IPS-11a (cell line): ENCODE measurements around the gene CFDP1.

Experiments
- H3K4me3 ChIP-seq: one replicate; pipeline ENCODE4 v1.5.1; 2013; ENCODE audit warnings: low read depth, low read length, control low read depth

Gene CFDP1

GRCh38 chr16:75432828-75433731, at the start of gene CFDP1:
Gene CFDP1, minus strand, starts transcription at chr16:75433503. Its CDS starts 151 bp downstream, at chr16:75433352.
- peak within 1 kb of the TSS; percentile 98 for H3K4me3 ChIP-seq

- no peak overlapping the region for H3K4me3 ChIP-seq
These were observed 49.3 kb upstream of the CFDP1 start for GRCh38 chr16:75482434-75483205.

- no peak overlapping the region for H3K4me3 ChIP-seq
These were observed 48.2 kb upstream of the CFDP1 start for GRCh38 chr16:75481475-75481874.

DNA sequence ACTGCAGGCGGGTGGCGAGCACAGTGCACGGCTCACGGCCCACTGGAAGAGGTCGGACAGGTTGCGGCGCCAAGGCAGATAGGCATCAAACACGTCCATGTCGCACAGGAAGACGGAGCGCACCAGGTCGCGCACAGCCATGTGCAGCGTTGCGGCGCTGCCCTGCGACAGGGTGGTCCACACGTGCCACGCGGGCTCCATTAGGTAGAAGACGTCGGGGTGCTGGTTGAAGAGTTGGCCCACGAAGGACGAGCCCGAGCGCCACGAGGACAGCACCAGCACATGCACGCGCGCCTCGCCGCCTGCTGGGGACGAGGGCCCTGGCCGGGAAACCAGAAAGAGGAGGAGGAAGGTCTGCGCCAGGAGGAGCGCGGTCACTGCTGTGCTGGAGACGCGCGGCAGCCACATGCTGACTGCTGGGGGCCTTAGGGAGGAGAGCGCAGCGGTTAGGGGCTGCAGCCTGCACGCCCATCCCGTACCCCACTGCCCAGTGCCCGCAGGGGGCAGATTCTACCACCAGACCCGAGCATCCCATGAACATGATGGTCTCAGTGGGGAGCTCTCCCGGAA, 46.2 kb upstream of the CFDP1 start:
- H3K4me3 ChIP-seq, result no peak overlapping the region

DNA sequence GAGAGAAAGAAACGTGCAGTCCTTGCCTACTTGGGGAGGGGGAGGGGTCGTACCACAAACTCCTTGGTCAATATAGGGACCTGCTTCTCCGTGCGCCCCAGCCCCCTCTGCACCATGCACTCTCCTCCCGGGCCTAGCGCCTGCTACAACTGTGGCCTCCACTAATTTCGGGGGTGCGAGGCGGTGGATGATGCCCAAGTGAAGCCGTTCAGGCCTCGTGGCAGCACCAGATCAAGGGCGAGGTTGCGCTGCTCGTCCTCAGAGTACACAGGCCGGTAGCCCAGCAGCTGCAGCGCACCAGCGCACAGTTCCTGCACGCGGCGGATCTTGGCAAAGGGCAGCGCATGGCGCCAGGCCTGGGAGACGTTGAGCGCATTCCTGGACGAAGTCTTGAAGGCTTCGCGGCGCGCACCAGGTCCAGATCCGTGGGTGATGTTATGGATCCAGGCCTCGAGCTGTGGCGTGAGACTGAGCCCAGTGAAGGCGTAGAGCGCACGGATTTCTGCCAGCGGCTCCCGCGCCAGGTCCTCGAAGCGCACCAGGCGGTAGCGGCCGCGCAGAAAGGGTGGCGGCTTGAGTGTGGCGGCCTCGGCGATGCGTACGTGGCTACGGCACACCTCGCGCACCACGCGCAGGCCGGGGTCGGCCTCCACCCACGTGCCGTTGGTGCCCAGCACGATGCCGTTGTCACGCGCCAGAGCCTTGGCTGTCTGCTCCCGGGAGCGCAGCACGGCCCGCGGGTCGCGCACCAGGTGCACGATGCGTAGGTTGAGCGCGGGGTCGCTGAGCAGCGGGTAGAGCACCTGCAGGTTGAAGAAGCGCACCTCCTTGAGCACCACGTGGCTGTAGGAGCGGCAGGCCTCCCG, 45.4 kb upstream of the CFDP1 start:
- H3K4me3 ChIP-seq, result no peak overlapping the region

DNA sequence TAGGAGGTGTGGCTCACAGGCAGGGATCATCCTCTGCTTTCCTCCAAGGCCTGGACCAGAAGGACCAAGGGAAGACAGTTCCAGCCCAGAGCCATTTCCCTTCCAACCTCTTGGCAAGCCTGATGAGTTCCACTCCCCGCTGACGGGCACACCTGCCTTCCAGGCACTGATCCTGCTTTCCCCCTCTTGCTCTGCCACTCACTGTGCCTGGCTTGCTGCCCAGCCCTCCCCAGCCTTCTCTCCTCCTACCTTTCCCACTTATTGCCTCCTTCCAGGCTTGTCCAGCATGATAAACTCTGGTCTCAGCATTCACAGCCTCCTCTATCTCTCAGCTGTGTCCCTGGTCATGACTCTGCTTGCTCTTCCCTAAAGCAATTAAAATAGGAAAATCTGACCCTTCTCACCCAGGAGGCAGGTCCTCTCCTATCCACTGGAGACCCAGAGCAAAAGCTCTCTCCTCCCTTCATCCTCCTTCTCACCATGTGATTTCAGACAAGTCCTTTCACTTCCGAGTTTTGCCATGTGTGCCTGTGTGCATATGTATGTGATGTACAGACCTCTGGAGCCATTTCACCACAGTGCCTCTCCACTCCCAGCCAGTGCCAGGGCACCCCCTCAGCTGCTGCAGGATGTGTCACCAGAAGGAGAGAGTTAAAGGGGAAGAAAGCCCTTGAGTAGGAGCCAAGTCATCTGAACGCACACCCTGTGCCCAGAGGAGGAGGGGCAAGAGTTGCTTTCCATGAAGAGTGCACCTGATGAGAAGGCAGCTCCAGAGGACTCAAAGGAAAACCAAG, 44.6 kb upstream of the CFDP1 start:
- no peak overlapping the region for H3K4me3 ChIP-seq

- no peak overlapping the region for H3K4me3 ChIP-seq
These were observed 43.5 kb upstream of the CFDP1 start for GRCh38 chr16:75476817-75477216.

- H3K4me3 ChIP-seq, result no peak overlapping the region
These were observed 42.1 kb upstream of the CFDP1 start for GRCh38 chr16:75475420-75475847.

DNA sequence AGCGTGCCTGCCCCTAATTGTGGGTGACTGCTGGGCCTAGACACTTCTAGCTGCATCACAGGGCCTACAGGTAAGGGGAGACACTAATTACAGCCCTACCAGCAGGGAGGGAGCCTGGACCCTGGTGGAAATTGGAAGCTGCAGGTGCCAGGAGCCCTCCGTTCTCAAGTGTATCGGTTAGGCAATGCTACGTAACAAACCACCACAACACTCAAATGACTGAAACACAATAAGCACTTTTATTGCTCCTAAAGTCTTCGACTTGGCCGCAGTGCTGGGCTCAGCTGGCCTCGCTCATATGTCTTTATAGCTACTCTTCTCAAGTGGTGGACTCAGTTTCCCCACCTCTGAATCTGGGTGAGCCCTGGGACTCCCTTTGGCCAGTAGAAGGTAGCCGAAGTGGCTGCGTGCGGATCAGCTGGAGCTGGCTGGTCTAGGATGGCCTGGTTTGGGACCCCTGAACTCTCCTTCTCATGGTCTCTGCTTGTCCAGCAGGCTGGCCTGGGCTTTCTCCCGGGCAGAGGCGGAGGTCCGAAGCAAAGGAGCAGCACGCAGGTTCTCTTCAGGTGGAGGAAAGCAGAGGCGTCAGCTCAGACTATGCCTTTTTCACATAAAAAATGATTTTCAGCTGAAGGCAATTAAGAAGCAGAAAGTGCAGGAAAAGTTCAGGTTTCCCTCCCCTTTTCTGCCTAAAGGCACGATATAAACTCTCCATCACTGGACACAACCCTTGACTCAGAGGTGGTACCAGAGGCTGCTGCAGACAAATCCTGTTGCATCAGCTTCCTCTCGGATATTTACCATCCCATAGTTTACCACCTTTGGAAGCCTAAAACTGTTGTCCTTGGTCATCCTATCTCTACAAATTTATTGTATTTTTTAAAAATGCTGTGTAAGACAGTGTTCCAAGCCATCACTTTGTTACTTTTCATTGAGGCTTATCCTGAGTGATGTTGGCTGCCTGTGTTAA, 39.9 kb upstream of the CFDP1 start:
- no peak overlapping the region for H3K4me3 ChIP-seq

DNA sequence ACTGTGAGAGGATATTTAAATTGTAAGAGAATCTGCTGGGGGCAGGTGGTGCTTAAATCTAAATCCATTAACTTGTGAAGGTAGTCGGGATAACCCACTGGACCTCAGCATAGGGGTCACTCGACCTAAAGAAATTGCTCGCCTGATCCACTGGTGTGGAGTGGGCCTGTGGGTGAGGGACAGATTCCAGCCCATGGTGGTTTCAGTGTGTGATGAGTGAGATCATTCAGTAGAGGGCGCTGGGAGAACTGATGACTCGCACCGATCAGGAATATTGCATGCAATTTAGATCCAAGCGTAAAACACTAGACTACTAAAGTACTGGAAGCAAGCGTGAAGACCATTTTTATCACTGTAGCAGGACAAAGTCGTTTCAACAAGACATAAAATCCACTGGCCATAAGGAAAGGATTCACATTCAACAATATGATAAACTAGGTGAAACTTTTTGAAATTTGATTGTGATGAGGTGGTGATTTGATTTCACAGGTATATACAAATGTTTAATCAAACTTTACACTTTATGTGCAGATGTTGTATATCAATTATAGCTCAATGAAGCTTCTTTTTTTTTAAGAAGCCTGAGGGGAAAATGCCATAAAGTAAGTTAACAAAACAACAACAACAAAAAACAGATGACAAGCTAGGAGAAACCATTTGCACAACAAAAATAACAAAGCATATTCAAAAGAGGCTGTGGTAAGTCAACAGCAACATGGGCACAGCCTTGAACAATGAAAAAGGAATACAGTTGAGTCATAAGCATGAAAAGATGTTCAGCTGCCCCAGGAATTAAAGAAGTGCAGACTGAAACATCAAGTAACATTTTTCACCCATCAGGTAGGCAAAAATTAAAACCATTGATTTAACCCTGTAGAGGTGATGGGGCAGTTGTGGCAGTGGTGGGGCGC, 38.7 kb upstream of the CFDP1 start:
- H3K4me3 ChIP-seq, result no peak overlapping the region

DNA sequence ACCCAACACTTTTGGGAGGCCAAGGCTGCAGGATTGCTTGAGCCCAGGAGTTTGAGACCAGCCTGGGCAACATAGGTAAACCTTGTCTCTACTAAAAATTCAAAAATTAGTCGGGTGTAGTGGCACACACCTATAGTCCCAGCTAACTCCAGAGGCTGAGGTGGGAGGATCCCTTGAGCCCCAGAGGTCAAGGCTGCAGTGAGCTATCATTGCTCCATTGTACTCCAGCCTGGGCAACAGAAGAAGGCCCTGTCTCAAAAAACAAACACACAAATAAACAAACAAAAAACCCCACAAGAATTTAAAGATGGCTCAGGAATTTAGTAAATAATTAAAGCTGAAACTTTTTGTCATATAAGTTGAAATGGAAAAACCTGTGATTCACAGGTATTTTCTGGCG, 33.5 kb upstream of the CFDP1 start:
- no peak overlapping the region for H3K4me3 ChIP-seq

DNA sequence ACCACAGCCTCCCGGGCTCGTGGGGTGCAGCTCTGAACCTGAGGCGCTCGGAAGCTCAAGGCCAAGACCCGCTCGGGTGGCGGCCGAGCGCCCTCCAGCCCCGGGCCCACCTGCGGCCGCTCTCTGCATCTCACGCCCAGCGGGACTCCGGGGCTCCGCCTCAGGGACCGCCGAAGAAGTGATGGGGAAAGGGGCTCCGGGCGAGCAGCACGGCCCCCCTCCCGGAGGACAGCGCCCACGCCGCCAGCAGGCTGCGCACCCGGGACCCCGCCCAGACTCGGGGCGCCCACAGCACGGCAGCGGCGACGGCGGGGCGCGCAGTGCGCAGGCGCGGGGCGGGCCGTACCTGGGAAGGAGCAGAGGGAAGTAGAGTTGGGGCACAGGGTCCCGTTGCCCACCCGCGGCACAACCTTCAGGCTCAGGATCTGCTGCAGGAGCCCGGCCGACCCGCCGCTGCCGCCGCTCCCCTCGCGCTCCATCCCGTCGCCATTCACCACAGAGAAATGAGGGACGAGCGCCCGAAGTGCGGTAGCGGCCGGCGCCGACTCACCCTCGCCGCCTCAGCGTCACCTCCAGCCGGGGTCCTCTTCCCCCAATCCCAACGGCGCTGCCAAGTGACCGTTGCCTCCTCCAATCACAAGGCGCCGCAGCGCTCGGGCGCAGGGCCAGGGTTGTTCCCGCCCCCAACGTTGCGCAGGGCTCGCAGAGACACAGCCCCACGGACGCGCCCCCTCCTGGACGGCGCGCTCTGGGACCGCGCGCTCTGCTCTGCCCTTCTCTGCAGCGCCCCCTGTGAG, 31.0 kb upstream of the CFDP1 start, which contains the start of gene TMEM170A:
Gene TMEM170A, minus strand, starts transcription at position 568 of the 797 bp plus-strand sequence. Its CDS starts 89 bp downstream, at position 479.
- peak within 1 kb of the TSS; percentile 93 for H3K4me3 ChIP-seq

- peak overlapping the region; percentile 93 for H3K4me3 ChIP-seq
These were observed 30.3 kb upstream of the CFDP1 start for GRCh38 chr16:75463389-75464121.

GRCh38 chr16:75462806-75463205, 29.5 kb upstream of the CFDP1 start:
- peak overlapping the region; percentile 93 for H3K4me3 ChIP-seq

- no peak overlapping the region for H3K4me3 ChIP-seq
These were observed 28.3 kb upstream of the CFDP1 start for GRCh38 chr16:75461575-75461974.

GRCh38 chr16:75460446-75460845, 27.1 kb upstream of the CFDP1 start:
- H3K4me3 ChIP-seq, result no peak overlapping the region
